OCI-LY1 (cell line): ENCODE measurements around the gene PAM16.

ENCODE experiments used
- CTCF ChIP-seq: fragments of 200-600 bp; sonication (generic), shearing (Covaris generic); IDR thresholded peaks from 2 replicates; pipeline ENCODE4 v1.5.1; 2017; ENCODE audit warnings: mild to moderate bottlenecking, antibody characterized with exemption, low read length, moderate library complexity, mixed read lengths
- EZH2 ChIP-seq: fragments of 200-600 bp; sonication (generic), shearing (Covaris generic); IDR thresholded peaks from 2 replicates; pipeline ENCODE4 v1.8.0; 2017; ENCODE audit warnings: borderline replicate concordance, mixed run types, mild to moderate bottlenecking, antibody characterized with exemption, low read length, moderate library complexity, mixed read lengths

GRCh38 chr16:4362476-4363135 lies 11.5 kb upstream of the PAM16 start:
- TF ChIP-seq CTCF (no peak), EZH2 (no peak)
